Nucleus accumbens (tissue), 56 donors: ENCODE results near the gene FOXN3.
A peak's percentile ranks its signal among the peaks of the same experiment; 100 is the strongest.

ENCODE experiments used
- DNase-seq, 56 donors: peaks; one replicate each; lab custom pipeline; 2025; lab: John Stamatoyannopoulos, UW

FOXN3 gene

DNA sequence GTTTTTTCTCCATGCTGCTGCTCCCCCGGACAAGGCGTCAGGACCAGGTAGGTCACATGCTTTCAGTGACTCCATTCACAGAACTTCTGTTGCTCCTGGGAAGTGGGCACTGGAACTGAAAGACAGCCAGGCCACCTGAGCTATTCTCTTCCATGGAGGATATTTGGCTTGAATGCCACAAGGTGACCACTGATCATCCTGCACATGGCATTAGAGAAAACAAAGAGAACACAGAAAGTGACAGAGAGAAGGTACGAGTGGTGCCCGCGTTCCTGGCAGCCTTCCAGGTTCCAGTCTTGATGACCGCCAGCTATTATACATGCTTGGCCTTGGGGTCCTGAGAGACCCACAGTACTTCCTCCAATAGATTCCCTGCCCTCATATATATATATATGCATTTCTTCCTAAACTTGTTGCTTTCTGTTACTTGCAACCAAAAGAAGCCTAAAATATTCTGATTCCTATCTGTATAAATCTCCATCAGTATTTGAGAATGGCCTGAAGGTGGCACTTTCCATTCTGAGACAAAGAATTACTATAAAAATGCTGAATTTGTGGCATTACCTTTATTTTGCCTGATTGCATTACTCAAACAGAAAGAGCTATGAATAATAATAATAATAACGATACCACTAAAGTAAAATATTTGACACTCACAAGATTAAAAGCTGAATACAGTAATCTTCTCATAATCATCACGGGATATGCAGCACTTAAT is 174.9 kb downstream of the FOXN3 start:
- no peak for DNase-seq

DNA sequence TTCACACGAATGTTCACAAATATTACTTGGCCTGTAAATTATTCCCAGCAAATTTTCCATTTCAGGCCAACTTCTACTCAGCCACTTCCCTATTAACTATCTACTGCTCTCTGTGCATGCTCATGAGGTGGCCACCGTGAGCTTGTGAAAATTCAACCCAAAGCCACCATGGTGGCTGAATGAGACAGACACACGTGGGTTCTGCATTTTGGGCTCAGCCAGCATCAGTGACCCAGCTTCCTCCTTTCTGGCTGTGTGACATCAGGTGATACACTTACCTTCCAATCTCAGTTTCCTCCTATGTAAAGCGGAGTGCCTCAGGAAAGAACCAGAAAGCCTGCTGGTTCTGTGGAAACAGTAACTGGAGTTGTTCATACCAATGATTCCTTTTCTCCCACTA is 175.8 kb downstream of the FOXN3 start:
- no peak for DNase-seq

DNA sequence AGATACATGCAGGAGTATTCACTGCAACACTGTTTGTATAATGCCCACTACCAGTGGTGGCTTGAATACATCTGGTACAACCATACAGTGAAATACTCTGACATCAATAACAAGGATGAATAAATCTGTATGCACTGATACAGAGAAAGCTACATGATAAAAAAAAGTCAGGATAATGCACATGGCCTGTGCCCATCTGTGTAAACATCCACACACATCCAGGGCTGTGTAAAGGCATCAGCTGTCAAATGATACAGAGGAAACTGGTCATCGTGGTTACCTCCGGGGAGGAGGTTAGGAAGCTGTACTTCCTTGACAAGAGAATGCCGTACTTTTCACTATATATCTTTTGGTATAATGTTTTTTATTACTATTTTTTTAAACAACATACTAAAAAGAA is 176.6 kb downstream of the FOXN3 start:
- DNase-seq, result no peak

DNA sequence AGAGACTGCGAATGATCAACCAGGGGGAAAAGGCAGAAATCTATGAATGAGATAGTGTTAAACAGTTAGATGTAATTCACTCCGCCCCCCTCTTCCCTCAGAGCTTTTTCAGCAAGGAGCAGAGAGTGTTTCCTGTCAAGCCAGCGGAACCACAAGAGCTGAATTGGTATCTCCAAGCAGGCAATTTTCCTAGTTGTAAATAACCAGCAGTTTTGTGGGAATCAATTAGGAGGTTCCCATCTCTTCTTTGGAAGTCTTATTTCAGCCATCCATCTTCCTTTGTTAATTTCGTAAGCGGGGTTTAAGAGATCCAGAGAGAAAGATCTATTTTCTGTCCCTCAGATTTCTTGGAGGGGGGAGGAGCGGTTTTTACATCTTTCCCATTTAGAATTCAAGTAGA is 178.0 kb downstream of the FOXN3 start:
- peak in 1 of 56 donors; percentile 14 for DNase-seq

DNA sequence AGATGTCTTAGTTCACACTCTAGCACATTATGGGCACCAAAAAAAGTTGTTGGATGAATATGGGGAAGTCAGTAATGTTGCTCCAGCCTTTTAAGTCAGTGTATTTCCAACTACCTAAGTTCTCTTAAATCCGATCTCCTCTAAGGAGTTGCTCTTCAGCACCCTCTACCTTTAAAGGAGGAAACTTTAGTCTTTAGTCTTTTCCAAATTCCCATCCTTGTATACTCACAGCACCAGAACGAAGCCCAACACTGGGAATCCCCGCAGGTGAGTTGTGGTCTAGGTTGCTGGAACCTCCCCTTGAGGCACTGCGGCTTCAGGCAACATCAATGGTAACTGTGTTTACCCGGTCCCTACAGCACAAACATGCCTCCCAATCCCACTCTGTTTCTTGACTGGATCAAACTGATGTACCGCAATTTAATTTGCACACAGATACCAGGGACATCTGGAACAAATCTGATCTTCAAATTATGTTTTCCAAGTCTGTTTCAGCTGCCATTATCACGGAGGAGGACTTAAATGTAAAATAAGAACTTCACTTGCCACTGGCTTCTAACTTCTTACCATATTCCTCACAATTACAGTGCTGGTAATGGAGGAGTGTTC is 179.0 kb downstream of the FOXN3 start:
- DNase-seq, result no peak

DNA sequence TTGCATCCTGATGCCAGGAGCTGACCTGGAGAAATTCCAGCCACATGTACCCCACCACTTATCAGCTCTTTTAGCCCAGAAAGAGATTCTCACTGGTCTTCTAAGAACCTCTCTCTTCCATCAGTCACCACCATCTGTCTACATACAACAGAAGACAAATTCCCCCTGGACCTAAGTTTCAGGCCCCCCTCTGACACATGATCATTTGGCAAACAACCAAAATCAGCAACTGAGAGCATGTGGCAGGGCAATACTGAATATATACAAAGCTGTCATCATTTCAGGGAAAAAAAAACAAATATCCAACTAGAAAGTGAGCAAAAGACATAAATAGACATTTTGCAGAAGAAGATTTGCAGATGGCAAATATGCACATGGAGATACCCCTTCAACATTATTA is 180.2 kb downstream of the FOXN3 start:
- DNase-seq, result no peak

DNA sequence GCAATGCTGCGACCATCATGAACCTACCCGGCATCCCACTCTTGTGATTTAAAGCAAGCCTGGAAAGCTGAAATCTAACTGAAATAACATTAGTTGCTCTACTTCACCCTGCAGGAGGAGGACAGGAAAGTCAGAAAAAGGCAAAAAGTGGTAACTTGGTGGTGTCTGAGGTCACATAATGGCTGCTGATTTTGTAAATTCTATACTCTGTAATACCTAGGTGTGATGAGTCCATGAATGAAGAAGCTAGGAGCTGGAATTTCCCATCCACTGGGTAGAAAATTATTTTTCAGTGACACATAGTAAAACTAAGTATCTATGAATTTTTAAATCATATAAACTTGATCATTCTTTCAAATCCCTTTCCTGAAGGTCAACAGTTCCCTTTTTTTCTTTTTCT is 183.8 kb downstream of the FOXN3 start:
- DNase-seq, result no peak

DNA sequence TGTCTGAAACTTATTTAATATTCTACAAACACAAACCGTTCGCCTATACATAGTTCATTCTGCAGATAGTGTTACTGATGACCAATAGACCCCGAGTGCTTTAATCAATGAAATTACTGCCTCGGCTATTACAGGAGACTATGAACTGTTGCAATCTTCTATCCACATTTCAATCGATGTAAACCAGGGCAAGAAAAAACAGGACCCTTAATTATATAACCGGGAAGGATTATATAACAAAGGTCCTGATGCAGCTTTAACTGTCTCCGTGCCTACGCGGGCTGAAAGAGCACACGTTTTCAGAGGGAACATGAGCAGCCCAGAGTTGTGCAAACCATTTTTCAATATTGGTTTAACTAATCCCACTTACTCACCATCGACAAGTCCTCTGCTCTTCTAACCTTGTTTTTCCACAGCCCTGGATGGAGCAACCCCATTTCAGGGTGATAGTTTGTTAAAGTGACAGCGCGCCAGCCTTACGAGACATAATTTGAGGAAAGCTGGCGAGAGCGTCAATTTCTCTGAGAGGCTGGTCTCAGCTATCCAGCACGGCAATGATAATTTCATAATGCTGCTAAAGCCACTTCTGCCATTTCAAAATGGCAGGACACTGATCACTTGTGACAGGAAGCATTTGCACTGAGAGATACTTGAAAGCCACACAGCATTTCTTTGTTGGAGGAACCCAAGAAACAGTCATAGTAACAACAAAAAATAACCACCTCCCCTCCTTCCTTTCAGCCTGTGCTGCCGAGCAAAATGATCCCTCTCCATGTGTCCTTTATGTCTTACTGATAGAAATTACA is 184.6 kb downstream of the FOXN3 start:
- no peak for DNase-seq

DNA sequence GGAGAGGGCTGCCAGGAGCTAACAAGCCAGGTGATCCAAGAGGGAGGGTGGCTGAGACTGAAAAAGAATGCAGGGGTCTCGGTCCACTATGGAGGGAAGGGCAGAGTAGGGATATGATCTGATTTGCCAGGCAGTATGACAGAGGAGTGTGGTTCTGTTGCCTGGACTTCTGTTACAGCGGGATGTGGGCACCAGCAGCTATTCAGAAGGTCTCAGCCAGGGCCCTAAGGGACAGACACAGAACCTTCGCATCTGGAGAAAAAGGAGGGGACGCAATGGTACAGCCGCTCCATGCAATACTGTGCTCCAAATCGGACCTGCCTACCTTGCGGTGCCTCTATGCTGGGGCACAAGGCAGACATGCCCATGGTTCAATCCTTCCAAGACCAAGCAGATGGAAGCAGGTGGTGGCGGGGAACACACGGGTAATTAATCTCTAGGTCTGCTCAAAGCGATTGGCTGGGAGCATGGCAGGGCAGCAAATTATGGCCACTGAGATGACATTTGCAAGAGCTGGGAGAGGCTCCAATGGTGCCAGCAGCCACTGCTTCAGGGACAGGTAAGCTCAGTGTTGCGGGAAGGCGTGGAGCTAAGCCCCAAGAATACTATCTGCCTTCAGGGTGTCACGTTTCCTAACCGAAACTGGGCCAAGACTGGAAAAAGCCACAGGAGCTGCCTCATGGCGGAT is 185.5 kb downstream of the FOXN3 start:
- DNase-seq, result no peak

DNA sequence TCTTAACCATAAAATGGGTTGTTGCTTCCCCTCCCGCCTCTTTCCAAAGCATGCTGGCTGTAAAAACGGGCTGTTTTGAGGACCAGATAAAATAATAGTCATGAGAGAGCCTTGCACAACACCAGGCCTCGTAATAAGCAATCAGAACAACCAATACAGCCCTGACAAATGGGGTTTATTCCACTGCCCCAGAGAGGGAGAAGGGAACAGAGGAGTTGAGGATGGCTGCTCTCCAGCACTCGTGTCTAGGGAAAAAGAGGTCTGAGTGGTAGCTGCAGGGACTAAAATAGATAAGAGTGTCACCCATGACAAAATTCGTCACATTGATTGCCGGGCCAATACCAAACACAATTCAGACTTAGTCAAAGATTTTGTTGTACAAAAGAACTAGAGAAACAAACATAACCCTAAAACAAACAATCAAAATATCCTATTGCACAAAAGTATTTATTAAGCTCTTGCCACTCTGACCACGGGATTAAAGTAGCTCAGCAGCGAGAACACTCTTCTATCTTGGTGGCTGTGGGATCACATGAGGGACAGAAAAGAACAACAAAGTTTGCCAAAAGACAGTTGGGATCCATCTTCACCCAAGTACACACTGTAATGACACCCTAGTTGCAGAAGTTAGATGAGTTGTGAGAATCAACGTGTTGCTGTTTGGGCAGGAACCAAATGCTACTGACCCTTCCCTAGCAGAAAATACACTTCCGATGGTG is 188.0 kb downstream of the FOXN3 start:
- DNase-seq, result no peak

DNA sequence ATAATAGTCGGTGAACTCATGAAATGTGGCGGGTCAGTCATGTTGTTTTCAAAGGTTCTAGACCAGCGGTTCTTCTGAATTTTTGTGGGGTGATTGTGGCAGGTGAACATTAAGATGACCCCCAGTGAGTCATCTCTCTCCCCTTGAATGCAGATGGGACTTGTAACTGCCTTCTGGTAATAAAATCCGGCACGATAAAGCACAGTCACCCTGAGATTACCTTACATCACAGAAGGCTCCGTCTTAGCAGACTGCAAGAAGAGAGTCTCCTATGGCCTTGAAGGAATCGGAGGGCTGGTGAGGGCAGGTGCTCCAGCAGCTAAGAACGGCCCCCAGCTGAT is 189.6 kb downstream of the FOXN3 start:
- DNase-seq, result no peak

DNA sequence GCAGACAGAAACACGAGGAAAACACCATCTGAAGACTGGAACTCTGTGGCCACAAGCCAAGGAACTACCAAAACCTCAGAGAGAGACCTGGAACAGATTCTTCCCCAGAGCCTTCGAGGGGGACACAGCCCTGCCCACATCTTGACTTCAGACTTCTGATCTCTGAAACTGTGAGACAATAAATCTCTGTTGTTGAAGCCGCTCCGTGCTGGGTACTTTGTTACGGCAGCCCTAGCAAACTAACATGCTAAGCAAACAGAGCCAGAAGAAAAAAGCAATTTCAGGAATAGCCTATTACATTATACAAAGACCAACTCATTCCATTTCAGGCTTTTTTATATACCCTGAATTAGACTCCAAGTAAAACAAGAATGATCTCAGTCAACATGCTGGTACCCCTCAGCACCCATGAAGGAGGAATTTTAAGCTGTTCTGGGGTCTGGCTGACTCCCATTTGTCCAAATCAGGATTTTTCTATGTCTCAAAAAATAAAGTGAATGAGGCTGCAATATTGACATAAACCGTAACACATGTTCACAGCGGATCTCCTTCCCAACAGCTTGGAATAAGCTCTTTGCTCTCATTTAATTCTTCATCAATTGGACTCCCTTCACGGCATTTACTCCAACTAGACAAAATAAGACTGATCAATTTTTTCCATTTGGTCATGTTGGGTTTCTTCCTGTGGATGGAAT is 190.1 kb downstream of the FOXN3 start:
- DNase-seq, result no peak

DNA sequence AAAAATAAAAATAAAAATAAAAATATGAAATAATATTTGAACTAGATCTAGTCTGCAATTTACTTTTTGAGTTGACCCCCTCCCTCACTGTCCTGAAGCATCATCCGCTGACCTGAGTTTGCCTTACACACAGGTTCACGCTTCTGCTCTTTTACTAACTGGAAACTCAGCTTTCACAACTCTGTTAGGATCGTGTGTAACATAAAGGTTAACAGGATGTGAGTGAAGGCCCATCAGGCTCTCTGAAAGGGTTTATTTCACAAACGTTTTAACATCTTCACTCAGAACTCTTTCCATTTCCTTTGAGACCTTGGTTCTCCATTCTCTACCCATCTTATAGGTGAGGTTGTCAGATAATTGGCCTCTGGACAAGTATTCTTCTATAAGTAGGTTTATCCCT is 191.4 kb downstream of the FOXN3 start:
- no peak for DNase-seq

DNA sequence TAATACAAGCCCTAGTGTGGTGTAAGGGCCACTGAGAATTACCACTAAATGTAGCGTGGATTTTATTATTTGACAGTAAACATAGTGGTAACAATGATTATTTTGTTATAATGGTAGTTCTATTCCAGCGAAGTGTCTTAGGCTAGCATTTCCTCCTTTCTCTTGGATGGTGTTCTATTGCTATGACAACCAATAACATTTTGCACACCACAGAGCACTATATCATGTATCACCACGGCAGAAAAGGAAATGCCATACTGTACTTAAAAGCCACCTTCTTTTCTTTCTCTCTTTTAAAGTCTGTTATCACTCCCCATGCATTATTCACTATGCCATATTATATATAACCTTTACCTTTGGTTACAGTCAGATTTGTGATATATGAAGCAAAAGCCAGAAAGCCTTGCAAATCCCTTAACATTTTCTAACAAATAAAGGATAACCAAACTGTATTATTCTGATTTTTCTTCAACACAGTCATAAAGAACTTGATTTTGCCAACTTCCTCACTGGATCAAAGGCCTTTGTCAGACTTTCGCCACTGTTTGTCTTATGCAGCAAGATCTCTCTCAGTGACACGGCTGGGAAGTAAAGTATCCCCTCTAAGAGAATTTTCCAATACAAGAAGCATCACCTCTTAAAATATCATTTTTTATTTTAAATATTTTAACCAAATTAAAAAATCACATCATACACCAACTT is 195.8 kb downstream of the FOXN3 start:
- DNase-seq, result no peak

DNA sequence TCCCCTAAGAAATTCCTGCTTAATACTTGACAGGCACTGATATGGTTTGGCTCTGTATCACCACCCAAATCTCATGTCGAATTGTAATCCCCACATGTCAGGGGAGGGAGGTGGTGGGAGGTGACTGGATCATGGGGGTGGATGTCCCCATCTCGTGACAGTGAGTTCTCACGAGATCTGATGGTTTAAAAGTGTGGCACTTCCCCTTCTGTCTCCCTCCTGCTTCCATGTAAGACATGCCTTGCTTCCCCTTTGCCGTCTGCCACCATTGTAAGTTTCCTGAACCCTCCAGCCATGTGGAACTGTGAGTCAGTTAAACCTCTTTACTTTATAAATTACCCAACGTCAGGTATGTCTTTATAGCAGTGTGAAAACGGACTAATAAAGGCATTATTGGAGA is 198.0 kb downstream of the FOXN3 start:
- no peak for DNase-seq

DNA sequence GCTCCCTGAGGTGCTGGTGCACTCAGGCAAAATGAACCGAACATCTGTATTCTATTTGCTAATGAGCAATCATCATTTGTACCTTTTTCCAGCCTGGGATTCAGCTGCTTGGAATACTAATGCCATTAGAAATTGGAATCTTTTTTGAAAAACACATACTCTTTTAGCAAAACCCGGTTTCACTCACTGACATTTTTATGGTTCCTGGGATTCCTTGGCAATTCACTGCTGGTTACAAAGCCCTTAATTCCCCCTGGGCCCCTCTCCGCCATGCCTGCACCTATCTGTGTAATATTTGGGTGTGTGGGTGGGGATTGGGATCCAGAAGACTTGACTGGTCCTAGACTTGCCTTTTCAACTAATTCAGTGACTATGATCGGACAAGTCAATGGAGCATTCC is 199.1 kb downstream of the FOXN3 start:
- DNase-seq, result no peak

DNA sequence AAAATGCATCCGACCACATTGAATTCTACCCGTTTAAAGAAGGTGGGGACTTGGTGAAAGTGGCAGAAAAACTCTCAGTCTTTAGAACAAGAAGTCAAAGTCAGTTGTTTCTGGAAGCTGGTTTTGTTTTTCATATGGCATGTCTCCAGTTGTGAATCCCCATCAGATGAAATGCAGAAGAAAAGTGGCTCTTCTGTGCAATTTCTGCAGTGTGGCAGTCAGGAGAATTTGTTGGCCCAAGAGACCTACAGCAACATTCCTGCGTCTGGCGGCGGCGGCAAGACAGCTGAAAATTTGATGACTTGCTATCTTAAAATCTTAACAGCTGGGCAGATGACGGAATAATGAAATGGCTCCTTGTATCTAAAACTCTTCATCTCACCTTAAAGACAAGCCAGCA is 201.5 kb downstream of the FOXN3 start:
- no peak for DNase-seq

DNA sequence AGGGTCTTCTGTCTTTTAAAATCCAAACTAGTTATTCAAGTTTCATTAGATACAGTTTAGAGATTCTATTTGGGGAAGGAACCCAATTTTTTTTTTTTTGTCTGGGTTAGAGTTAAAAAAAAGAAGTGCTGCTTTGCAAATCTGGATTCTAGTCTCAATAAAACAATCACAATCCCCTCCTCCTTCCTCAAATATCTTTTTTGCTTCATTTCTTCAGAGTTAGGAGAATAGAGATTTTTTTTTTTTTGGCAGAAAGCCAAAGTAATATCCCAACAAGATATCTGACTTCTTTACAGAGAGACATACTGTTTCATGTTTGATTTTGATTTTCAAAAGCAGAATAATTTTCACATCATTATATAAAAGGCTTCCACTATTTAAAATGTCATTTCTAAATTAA is 201.9 kb downstream of the FOXN3 start:
- DNase-seq, result no peak

DNA sequence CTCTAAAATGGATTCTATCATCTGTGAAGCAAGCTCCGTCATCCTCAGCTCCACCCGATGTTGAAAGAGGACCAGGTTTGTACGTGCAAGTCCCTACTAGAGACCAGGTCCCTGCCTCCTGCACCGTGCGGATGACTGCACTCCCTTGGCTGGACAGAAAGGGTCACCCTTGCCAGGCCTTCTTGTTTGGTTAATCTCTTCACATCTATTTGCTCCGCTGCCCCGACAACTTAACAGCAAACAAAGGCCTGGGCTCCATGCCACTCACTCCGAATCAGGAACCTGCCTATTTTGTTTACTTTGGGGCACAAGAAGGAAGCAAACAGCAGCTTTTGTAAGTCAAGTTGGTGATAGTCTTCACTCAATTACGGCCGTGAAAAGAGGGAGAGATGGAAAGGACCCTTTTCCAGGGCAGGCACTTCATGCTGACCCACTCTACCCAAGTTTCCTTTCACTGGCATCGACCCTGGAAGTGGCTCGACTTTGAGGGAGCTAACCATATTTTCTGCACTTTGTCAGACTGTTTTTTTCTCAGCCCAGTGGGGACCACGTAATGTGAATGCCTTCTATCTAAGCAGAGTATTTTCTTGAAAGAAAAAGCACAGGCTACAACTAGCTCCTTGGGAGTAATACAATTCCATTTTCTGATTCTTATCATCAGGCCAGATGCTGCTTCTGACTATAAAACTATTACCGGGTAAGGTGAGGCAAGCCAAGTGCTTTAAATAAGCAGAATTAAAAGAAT is 202.6 kb downstream of the FOXN3 start:
- peak in 28 of 56 donors; percentile 3 to 60 (median 24) for DNase-seq
